GM21786 (cell line): ENCODE results near the gene HBM.
"Not testable (repeated sequence)": the region's sequence is repeated elsewhere in the genome, so short reads cannot be mapped to it uniquely, and the experiment has no call there.

Experiments used
- ATAC-seq: cut with Tn5 transposase; IDR thresholded peaks from one replicate; pipeline ENCODE4 v1.9.1; 2021; ENCODE audit not compliant: unreplicated experiment

The HBM gene

DNA sequence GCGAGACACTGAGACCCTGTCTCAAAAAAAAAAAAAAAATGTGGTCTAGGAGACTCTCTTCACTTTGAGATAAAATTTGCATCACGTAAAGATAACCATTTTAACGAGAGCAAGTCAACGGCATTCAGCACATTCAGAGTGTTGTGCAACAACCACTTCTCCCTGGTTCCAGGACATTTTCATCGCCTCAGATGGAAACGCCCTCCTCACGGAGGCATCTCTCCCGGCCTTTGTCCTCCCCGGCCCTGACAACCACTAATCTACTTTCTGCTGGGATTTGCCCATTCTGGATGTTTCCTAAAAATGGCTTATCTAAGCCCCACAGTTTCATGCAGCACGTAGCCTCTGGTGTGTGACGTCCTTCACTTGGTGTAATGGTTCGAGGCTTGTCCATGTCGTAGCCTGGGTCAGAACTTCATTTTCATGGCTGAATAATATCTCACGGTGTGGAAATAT lies 21.0 kb upstream of the HBM start:
- no peak for ATAC-seq

DNA sequence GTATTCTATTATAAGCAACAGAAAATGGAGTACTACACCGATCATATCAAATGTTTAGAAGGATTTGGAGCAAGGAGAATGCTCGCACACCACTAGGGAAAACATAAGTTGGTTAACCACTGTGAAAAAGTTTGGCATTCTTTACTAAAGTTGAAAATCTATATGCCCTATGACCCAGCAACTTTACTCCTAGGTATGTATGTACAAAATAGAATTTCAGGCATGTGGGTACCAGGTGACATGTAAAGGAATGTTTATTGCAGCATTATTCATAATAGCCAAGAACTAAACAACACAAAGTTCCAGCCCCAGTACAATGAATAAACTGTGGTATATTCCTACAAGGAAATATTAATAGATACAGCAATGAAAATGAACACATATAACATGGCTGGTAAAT lies 19.1 kb upstream of the HBM start:
- ATAC-seq: no peak

DNA sequence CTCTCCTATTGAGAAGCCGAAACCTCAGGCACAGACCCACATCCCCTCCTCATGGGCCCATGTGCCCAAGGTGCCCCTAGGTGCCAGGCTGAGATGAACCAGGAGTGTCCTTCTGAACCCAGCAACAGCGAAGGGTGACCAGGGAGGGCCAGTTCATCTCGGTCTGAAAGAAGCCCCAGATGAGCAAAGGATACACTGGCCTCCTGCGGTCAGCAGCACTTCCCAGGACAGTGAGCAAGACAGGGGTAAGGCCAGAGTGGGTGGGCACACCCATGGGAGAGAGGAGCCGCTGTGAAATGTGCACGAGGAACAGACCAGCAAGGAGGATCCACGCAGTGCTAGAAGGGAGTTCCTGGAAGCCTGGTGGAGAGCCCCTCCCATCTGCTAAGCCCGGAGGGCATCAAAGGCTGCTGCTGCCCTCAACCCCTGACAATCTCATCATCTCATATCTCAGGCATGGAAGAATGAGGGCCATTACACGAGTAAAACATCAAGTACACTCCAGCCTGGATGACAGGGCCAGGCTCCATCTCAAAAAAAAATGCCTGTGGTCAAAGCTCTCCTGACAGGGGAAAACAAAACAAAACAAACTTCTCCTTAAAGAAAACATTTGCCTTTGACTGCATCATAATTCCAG lies 16.6 kb upstream of the HBM start:
- no peak for ATAC-seq

DNA sequence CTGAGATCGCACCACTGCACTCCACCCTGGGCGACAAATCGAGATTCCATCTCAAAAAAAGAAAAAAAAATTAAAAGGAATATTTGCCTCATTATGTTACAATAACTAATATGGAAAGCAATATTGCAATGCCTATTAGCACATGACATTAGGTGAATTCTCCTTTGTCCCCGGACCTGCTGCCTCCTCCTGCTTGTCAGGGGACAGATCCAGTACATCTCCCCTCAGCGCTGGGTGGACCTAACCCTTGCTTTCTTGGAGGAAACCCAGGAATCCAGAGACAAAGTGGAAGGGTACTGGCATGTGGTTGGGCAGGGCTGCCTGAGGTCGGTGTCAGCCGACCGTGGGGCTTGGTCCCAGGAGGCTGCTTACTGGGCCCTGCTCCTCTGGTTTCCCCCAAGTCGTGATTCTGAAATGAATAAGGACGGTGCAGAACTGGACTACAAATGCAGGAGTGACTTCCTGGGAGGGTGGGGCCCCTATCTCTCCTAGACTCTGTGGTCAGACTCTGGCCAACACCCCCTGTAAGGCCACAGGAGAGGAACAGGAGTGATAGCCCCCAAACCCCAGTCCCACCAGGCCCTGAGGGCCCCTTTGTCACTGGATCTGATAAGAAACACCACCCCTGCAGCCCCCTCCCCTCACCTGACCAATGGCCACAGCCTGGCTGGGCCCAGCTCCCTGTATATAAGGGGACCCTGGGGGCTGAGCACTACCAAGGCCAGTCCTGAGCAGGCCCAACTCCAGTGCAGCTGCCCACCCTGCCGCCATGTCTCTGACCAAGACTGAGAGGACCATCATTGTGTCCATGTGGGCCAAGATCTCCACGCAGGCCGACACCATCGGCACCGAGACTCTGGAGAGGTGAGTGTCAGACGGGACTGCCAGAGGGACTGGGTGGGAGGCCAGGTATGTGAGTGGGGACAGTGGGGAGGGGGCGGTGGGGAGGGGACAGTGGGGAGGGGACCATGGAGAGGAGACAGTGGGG lies 13.3 kb upstream of the HBM start, which contains the start of gene HBZ:
TSS of gene HBZ (plus strand) at position 504 of the 988 bp plus-strand sequence. CDS start at position 770, 266 bp downstream.
- no peak for ATAC-seq

DNA sequence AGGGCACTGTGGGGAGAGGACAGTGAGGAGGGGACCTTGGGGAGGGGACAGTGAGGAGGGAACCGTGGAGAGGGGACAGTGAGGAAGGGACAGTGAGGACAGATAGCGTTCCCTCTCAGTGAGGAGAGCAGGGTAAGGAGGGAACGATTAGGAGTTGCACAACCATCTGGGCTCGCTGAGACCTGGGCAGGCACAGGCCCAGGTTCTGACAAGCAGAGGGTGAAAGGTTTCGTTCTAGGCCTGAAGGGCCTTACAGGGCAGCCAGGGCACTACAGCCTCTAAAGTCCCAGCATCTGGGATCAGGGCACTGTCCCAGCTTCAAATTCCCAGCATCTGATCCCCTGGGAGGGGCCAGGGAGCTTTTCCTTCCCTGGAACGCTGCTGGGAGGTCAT lies 12.7 kb upstream of the HBM start:
- not testable (repeated sequence) for ATAC-seq

DNA sequence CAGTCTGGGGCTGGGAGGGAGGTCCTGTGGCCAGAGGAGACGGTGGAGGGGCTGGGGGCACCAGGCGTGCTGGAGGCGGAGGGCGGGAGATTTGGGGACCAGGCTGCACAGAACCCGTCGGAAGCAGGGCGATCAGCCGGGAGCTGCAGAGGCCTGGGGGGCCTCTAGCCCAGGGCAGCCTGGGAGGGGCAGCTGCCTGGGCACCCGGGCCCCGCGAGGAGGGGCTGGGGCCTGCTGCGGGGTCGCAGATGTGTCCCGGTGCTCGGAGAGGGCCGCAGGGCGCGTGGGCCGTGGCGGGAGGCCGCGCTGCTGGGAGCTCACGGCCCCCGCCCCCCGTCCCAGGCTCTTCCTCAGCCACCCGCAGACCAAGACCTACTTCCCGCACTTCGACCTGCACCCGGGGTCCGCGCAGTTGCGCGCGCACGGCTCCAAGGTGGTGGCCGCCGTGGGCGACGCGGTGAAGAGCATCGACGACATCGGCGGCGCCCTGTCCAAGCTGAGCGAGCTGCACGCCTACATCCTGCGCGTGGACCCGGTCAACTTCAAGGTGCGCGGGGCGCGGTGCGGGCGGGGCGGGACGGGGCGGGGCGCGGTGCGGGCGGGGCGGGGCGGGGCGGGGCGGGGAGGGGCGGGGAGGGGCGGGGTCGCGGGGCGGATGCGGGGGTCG lies 12.1 kb upstream of the HBM start:
- ATAC-seq: not testable (repeated sequence)

DNA sequence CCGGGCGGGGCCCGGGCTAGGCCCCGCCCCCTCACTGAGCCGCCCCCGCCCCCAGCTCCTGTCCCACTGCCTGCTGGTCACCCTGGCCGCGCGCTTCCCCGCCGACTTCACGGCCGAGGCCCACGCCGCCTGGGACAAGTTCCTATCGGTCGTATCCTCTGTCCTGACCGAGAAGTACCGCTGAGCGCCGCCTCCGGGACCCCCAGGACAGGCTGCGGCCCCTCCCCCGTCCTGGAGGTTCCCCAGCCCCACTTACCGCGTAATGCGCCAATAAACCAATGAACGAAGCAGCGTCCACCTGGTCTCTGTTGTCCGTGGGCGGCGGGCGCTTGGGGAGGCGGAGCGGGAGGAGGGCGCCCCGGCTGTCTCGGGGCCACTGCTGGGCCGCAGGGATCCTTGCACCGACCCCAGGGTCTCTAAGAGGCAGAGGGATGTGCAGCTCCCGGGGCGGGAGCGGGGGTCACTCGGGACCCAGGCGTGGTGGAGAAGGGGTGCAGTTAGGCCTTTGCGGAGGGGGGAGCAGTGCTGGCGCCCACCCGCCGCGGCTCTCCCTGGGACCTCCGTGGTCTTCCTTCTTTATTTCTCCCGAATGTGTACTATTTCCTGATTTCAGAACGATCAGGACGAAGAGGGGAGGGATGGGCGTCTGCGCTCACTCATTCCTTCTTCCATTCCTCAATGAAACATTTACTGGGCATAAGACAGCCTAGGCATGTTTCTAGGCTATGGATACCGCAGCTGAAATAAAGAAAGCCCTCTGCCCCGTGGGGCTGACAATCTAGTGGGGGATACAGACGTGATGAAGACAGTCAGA lies 11.4 kb upstream of the HBM start:
- no peak for ATAC-seq

DNA sequence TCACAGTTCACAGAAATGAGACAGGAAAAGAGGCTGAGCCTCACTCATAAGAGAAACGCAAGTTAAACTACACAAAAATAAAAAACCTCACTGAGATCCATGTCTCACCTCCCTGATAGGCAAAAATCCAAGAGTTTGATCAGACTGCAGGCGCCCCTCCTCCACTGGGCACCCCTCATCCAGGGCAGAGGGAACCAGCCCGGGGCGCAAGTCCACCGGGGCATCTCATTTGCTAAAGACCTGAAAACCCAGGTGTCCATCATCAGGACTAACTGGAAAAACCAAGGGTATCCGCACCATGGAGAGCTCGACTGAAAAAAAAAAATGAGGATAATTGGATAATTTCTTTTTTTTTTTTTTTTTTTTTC lies 10.8 kb upstream of the HBM start:
- no peak for ATAC-seq

DNA sequence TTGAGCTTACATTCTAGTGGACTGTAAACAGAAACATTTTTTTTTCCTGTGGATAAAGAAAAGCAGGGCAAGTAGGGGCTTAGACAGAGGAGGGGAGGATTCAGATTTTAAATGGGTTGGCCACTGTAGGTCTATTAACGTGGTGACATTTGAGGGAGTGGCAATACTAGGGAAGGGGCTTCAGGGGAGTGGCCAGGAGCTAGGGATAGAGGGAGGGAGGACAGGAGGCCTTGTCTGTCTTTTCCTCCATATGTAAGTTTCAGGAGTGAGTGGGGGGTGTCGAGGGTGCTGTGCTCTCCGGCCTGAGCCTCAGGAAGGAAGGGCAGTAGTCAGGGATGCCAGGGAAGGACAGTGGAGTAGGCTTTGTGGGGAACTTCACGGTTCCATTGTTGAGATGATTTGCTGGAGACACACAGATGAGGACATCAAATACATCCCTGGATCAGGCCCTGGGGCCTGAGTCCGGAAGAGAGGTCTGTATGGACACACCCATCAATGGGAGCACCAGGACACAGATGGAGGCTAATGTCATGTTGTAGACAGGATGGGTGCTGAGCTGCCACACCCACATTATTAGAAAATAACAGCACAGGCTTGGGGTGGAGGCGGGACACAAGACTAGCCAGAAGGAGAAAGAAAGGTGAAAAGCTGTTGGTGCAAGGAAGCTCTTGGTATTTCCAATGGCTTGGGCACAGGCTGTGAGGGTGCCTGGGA lies 6.5 kb upstream of the HBM start:
- ATAC-seq: no peak

DNA sequence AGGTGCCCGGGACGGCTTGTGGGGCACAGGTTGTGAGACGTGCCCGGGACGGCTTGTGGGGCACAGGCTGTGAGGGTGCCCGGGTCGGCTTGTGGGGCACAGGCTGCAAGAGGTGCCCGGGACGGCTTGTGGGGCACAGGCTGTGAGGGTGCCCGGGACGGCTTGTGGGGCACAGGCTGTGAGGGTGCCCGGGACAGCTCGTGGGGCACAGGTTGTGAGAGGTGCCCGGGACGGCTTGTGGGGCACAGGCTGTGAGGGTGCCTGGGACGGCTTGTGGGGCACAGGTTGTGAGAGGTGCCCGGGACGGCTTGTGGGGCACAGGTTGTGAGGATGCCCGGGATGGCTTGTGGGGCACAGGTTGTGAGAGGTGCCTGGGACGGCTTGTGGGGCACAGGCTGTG lies 5.5 kb upstream of the HBM start:
- ATAC-seq: not testable (repeated sequence)

DNA sequence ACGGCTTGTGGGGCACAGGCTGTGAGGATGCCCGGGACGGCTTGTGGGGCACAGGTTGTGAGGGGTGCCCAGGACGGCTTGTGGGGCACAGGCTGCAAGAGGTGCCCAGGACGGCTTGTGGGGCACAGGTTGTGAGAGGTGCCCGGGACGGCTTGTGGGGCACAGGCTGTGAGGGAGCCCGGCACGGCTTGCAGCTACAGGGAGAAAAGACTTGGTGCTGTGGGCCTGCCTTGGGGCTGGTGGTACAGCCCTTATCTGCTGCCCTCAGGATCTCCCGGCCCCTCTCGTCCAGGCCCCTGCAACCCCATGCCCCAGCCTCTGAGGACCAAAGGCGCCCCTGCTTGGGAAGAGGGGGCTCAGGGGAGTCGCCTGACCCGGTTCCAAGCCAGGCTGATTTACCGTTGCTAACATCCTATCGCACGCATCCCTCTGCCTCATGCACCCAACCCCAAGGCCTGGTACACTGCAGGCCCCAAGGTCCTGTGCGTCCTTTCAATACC lies 5.0 kb upstream of the HBM start:
- no peak for ATAC-seq

DNA sequence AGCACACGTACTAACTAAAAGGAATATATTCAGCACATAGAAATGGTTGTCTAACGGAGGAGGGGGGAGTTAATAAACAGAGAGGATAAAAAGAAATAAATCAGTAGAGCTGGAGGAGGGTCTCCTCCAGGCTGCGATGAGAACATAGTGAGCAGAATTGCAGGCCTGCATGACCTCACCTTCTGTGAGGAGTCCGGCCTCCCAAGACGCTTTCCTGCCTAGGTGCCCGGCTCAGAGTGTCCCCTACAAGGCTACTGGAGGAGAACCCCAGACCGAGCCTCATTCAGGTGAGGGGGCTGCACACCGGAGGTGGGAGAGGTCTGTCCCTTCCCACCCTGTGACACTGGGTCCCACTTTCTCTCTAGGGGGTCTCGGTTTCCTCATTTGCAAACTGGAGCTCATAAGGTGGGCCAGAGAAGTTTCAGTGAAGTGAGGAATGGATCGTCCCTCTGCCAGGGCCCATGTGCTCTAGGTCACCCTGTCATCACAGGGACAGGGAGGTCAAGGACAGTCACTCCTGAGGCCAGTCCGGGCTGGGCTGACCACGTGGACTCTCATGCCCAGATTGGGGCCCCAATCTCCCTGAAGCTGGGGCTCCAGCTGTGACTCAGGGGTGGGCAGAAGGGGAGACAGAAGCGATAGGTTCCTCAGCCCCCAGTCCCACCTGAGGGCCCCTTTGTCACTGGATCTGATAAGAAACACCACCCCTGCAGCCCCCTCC lies 3.3 kb upstream of the HBM start:
- no peak for ATAC-seq

DNA sequence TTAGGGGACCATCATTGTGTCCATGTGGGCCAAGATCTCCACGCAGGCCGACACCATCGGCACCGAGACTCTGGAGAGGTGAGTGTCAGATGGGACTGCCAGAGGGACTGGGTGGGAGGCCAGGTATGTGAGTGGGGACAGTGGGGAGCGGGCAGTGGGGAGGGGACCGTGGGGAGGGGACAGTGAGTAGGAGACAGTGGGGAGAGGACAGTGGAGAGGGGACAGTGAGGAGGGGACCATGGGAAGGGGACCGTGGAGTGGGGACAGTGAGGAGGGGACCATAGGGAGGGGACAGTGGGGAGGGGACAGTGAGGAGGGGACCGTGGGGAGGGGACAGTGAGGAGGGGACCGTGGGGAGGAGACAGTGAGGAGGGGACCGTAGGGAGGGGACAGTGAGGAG lies 2.6 kb upstream of the HBM start:
- ATAC-seq: not testable (repeated sequence)

DNA sequence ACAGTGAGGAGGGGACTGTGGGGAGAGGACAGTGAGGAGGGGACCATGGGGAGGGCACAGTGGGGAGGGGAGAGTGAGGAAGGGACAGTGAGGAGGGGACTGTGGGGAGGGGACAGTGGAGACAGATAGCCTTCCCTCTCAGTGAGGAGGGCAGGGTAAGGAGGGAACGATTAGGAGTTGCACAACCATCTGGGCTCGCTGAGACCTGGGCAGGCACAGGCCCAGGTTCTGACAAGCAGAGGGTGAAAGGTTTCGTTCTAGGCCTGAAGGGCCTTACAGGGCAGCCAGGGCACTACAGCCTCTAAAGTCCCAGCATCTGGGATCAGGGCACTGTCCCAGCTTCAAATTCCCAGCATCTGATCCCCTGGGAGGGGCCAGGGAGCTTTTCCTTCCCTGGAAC lies 2.1 kb upstream of the HBM start:
- not testable (repeated sequence) for ATAC-seq

DNA sequence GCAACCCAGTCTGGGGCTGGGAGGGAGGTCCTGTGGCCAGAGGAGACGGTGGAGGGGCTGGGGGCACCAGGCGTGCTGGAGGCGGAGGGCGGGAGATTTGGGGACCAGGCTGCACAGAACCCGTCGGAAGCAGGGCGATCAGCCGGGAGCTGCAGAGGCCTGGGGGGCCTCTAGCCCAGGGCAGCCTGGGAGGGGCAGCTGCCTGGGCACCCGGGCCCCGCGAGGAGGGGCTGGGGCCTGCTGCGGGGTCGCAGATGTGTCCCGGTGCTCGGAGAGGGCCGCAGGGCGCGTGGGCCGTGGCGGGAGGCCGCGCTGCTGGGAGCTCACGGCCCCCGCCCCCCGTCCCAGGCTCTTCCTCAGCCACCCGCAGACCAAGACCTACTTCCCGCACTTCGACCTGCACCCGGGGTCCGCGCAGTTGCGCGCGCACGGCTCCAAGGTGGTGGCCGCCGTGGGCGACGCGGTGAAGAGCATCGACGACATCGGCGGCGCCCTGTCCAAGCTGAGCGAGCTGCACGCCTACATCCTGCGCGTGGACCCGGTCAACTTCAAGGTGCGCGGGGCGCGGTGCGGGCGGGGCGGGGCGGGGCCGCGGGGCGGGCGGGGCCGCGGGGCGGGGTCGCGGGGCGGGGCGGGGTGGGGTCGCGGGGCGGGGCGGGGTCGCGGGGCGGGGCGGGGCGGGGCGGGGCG lies 1.5 kb upstream of the HBM start:
- not testable (repeated sequence) for ATAC-seq

DNA sequence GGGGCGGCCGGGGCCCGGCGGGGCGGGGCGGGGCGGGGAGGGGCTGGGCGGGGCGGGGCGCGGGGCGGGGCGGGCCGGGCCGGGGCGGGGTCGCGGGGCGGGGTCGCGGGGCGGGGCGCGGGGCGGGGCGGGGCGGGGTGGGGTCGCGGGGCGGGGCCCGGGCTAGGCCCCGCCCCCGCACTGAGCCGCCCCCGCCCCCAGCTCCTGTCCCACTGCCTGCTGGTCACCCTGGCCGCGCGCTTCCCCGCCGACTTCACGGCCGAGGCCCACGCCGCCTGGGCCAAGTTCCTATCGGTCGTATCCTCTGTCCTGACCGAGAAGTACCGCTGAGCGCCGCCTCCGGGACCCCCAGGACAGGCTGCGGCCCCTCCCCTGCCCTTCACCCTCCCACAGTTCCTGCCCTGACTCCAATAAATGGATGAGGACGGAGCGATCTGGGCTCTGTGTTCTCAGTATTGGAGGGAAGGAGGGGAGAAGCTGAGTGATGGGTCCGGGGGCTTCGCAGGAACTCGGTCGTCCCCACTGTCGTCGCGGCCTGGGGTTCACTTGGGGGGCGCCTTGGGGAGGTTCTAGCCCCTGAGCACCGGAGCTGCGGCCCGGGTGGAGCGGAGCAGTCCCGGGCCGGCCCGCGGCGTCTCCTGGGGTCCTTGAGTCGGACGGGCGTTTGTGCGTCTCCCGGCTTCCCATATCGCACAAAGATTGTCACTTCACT lies 795 bp upstream of the HBM start:
- ATAC-seq: no peak

DNA sequence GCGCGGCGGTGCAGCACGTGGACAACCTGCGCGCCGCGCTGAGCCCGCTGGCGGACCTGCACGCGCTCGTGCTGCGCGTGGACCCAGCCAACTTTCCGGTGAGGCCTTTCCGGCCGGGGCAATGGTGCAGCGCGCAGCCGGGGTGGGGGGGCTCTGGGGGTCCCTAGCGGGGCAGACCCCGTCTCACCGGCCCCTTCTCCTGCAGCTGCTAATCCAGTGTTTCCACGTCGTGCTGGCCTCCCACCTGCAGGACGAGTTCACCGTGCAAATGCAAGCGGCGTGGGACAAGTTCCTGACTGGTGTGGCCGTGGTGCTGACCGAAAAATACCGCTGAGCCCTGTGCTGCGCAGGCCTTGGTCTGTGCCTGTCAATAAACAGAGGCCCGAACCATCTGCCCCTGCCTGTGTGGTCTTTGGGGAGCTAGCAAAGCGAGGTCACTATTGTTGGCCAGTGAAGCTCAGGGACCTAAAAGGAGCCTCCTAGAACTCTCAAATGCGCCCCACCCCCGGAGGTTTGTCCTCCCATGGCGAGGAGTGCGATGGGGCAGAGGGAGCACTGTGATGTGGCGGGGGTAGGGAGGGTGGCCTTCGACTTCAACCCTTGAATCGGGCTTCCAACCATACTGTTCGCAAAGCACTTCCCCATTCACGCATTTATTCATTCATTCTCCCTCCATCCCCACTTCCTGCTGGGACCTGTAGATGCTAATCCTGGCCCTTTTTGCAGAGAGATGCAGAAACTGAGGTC lies 770 bp downstream of the HBM start:
- ATAC-seq: no peak
